ENCODE measurements around the gene CAMK2G.
"Not testable (repeated sequence)": the region's sequence is repeated elsewhere in the genome, so short reads cannot be mapped to it uniquely, and the experiment has no call there.

CAMK2G gene

DNA sequence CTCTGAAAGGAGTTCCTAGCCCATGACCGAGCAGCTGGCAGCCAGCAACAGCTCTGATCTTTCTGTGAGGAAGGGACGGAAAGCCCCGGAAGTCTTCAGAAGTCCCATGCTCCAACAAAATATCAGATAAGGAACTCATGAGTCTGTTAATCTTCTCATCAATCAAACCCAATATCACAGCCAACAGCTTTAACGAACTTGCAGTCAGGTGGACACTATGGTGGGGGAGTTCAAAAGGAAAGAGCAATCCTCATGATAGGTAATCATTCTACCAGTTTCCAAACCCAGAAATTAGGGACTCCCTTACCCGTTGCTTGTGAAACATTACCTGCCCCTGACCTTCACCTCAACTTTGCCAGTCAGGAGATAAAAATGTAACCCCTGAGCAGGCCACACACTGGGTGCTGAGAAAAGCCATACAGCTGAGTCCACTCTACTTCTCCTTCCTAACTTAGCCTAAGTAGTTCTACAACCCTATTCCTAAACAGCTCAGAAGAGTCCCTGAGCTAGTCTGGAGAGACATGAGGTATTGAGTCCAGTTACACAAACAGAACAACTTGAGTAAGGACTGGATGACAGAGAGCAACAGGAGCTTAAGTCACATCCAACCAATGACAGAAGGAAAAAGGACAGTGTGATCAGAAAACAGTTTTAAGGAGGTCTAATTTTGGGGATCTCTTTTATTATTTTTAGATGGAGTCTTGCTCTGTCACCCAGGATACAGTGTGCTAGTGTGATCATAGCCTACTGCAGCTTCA, 65.1 kb downstream of the CAMK2G start:
- DNase-seq = no peak

GRCh38 chr10:73808021-73808815, 66.1 kb downstream of the CAMK2G start:
- no peak for DNase-seq

DNA sequence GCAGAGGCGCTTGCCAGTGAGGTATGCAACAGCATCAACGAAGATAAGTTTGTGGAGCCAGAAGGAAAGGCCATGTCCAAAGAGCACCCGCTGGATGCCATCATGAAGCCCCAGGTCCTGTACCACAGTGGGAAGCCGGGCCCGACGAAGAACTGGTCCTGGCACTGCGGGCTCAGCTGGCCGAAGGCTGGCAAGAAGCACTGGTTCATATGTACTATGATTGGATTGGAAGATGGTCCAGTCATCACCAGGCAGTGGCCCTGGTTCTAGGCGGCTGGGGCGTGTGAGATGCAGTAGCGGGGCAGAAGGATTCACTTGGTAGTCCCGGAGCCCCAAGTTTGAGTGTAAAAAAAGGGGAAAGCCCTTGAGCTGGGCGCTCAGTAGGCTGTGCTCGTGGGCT, 66.9 kb downstream of the CAMK2G start:
- no peak for DNase-seq

GRCh38 chr10:73806176-73806950, 68.0 kb downstream of the CAMK2G start:
- DNase-seq = no peak

DNA sequence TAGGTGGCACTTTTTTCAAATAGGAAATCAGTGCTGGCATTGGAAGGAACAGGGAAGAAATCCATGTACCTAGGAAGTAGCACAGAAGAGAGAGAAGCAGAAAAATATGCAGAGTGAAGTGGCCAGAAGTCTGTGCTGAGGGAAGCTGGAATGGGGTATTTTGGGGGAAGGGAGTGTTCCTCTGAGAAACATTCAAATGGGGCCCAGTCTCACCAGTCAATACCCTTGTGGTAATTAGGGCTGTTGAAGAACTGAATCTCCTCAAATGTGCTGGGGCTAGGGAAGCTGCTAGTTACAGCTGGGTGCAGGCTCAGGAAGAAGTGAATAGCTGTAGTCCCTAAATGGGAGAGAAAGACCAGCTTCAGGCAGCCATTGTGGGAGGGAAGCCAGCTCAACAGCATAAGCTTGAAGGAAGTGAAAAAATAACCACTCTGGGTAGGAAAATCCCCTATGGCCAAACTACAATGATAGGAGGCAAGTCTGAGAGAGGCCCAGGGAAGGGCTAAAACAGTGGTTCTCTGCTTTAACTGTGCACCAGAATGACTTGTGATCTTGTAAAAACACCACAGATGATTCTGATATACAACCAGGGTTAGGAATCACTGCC, 70.6 kb downstream of the CAMK2G start:
- DNase-seq = no peak

DNA sequence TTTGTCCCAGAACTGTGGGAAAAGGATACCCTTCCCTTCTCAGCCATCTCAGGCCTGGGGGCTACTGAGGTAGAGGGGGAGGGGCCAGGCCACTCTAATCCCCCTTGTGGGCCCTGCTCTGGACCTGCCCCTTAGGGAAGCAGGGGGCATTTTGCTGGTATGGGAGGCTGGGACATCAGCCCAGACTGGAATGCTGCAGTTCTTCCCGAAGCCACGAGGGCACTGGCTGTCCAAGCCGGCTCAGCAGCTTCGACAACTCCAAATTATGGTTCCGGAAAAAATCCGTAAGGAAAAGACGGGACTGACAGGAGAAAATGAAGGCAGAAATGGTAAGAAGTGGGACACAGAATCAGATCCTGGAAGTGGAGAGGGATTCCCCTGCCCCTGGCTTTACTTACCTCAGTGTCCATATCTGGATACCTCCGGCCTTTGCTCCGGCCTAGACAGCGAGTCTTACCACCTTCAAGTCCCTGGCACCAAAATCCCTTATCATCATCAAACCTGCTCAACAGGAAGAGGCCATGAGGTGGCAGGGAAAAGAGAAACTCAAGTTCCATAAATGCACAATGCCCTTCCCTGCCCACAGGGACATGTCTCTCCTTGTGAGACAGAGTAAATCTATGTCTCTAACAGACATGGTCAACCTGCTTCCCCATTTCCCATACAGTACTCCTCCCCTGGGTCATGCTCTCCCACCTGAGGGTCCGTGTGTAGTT, 71.9 kb downstream of the CAMK2G start:
- DNase-seq = no peak

- DNase-seq = no peak
Observed at GRCh38 chr10:73801253-73801590, 73.1 kb downstream of the CAMK2G start.

DNA sequence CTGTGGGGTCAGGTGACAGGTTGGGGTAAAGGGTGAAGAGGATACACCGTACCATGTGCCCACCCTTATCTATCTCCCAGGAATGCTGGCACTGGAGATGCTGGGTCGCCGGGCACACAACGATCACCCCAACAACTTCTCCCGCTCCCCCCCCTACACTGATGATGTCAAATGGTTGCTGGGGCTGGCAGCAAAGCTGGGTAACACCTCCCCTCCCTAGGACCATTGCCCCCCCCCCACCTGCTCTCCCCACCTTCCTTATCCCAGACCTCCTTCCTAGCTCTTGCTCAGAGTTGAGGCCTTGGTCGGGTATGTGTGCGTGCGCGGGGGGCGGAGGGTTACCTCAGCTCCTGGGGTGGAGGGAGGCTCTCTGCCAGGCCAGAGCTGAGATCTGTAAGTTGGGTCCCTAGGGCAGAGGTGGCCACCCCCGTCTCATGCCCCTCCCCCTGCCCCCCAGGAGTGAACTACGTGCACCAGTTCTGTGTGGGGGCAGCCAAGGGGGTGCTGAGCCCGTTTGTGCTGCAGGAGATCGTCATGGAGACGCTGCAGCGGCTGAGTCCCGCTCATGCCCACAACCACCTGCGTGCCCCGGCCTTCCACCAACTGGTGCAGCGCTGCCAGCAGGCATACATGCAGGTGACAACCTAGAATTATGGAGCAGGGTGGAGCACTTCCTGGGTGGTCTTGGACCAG, 73.6 kb downstream of the CAMK2G start:
- no peak for DNase-seq

DNA sequence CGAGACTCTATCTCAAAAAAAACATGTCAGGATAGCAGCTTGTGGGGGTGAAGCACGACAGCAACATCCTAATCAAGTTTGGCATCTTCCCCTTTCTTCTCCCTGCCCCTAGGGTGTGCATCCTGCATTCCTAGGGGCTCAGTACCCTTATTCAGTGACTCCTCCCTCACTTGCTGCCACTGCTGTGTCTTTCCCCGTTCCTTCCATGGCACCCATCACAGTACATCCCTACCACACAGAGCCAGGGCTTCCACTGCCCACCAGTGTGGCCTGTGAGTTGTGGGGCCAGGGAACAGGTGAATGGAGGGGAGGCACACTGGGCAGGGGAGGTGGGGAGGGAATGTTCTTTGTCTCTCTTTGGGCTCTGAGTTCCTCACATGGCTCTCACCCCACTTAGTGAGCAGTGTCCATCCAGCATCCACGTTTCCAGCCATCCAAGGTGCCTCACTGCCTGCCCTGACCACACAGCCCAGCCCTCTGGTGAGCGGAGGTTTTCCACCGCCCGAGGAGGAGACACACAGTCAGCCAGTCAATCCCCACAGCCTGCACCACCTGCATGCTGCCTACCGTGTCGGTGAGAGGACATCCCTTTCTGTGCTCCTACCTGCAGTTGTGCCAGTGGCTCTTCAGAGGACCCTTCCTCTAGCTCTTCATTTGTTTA, 74.3 kb downstream of the CAMK2G start:
- DNase-seq = no peak

GRCh38 chr10:73798927-73799560, 75.3 kb downstream of the CAMK2G start:
- no peak for DNase-seq

DNA sequence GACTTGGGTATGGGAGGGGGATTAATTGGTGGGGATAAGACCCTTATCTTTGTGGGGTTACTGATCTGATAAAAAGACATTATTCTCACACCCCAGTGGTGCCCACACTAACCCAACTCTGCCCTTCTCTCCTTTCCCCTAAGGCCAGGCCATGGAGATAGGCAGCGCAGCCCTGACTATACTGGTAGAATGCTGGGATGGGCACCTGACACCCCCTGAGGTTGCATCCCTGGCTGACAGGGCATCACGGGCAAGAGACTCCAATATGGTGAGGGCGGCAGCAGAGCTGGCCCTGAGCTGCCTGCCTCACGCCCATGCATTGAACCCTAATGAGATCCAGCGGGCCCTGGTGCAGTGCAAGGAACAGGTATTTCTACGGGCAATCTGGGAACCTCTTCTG, 76.3 kb downstream of the CAMK2G start:
- DNase-seq = no peak

GRCh38 chr10:73797324-73798025, 76.9 kb downstream of the CAMK2G start:
- DNase-seq = no peak

GRCh38 chr10:73796766-73797165, 77.6 kb downstream of the CAMK2G start:
- no peak for DNase-seq

DNA sequence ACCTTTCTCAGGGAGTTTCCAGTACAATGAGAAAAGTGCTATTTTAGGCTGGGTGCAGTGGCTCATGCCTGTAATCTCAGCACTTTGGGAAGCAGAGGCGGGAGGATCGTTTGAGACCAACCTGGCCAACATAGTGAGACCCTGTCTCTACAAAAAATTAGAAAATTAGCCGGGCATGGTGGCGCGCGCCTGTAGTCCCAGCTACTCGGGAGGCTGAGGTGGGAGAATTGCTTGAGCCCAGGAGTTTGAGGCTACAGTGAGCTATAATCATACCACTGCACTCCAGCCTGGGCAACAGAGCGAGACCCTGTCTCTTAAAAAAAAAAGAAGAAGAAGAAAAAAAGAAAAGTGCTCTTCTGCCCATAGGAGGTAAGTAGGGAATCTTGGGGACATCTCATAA, 78.3 kb downstream of the CAMK2G start:
- not testable (repeated sequence) for DNase-seq

- DNase-seq = not testable (repeated sequence)
Observed at GRCh38 chr10:73795491-73795890, 78.9 kb downstream of the CAMK2G start.

DNA sequence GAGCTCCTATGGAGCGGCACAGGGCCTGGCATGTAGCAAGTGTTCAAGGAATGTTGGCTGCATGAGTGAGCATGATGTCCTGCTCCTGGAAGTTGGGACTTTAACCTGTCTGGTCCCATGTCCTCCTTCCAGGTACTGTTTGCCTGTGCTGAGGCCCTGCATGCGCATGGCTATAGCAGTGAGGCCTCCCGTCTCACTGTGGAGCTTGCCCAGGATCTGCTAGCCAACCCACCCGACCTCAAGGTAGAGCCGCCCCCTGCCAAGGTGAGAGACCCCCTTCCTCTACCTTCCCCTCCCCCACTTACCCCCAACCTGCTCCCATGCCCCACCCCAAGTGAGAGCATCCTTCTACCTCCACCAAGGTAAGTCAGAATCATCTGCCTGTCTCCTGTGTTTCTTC, 80.9 kb downstream of the CAMK2G start:
- DNase-seq = no peak

DNA sequence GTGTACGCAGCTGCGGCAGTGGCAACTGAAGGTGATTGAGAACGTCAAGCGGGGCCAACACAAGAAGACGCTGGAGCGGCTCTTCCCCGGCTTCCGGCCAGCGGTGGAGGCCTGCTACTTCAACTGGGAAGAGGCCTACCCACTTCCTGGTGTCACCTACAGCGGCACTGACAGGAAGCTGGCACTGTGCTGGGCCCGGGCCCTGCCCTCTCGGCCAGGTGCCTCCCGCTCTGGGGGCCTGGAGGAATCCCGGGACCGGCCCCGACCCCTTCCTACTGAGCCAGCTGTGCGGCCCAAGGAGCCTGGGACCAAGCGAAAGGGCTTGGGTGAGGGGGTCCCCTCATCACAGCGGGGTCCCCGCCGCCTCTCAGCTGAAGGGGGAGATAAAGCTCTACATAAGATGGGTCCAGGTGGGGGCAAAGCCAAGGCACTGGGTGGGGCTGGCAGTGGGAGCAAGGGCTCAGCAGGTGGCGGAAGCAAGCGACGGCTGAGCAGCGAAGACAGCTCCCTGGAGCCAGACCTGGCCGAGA, 82.4 kb downstream of the CAMK2G start:
- DNase-seq = no peak

GRCh38 chr10:73790886-73791625, 83.3 kb downstream of the CAMK2G start:
- no peak for DNase-seq

DNA sequence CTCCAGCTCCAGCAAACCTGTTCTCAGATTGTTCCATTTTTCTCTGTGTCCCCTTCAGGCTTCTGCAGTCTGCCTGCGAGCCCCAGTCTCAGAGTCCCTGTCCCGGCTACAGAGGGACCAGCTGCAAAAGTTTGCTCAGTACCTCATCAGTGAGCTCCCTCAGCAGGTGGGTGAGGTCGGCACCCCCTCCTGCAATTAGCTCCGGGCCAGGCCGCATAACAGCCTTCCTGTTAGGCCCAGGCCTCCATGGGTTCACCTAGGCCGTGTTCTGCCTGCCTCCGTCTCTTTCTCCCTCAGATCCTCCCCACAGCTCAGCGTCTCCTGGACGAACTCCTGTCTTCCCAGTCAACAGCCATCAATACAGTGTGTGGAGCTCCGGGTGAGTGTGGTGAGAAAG, 84.7 kb downstream of the CAMK2G start:
- no peak for DNase-seq

Measured in DMS 273 treated with DMSO at 0.1 percent for 48 hours (cell line).